ENCODE data around the gene RCOR2. TPM values are rescaled to one million over a fixed set of nuclear protein-coding genes. Genes with fewer than 3 reads are reported as not detected.
A peak's percentile ranks its signal among the peaks of the same experiment; 100 is the strongest.

Gene RCOR2
- total and polyA plus RNA-seq, 2 of the 13 experiments (the other 11 are each of a cell fraction or from before 2014, with no cell fraction given) = 8.3 to 8.5 TPM

DNA sequence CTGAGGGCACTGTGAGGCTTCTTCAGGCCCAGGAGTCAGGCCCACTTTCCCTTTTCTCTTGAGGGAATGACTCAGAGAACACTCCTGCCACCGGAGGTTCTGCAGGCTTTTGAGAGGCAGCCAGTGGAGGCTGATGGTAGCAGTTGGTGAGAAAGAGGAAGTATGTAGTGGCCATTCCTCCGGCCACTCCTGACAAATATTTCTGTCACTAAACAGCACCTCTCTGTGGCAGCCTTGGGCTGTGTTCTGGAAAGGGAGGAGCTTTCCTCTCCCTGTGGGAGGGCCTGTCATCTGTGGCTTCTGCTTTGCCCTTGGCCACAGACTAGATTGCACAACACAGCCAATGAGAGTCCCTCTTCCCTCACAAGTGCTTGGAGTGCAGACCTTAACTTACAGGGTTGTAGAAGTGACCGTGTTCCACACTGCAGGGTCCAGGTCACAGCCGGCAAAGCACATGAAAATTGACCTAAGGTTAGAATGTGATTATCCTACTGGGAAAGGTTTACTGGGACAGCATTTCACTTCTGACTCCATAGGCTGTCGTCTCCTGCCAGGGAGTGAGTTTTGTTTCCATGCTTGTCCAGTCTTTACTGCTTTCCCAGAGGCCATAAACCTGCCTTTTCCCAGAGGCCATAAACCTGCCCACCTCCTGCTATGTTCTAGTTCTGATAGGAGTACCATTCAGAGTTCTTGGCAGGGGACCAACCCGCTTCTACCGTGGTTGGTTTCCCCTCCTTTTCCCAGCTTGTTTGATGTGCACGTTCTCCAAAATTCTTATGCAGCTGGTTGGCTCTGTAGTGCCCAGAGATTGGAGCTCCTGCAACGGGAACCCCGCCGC is 44.8 kb downstream of the RCOR2 start (continued):
- TF ChIP-seq, protein P1, sequence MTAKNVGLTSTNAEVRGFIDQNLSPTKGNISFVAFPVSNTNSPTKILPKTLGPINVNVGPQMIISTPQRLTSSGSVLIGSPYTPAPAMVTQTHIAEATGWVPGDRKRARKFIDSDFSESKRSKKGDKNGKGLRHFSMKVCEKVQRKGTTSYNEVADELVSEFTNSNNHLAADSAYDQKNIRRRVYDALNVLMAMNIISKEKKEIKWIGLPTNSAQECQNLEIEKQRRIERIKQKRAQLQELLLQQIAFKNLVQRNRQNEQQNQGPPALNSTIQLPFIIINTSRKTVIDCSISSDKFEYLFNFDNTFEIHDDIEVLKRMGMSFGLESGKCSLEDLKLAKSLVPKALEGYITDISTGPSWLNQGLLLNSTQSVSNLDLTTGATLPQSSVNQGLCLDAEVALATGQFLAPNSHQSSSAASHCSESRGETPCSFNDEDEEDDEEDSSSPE (CRISPR knock-in tag; IDR thresholded peaks at IDR 0.05) = peak; percentile 33; the same call in 1 of the 2 replicates
- TF ChIP-seq, protein P2, sequence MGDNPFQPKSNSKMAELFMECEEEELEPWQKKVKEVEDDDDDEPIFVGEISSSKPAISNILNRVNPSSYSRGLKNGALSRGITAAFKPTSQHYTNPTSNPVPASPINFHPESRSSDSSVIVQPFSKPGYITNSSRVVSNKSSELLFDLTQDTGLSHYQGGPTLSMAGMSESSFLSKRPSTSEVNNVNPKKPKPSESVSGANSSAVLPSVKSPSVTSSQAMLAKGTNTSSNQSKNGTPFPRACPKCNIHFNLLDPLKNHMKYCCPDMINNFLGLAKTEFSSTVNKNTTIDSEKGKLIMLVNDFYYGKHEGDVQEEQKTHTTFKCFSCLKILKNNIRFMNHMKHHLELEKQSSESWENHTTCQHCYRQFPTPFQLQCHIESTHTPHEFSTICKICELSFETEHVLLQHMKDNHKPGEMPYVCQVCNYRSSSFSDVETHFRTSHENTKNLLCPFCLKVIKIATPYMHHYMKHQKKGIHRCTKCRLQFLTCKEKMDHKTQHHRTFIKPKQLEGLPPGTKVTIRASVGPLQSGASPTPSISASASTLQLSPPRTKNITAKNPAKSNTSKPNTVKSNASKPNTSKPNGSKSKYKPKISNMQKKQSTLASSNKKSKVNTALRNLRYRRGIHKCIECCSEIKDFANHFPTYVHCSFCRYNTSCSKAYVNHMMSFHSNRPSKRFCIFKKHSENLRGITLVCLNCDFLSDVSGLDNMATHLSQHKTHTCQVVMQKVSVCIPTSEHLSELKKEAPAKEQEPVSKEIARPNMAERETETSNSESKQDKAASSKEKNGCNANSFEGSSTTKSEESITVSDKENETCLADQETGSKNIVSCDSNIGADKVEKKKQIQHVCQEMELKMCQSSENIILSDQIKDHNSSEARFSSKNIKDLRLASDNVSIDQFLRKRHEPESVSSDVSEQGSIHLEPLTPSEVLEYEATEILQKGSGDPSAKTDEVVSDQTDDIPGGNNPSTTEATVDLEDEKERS (CRISPR knock-in tag; IDR thresholded peaks at IDR 0.05) = peak; percentile 27; the same call in 1 of the 2 replicates
- TF ChIP-seq ESRRA (CRISPR knock-in tag; IDR thresholded peaks at IDR 0.05; ENCODE audit: low read depth) (peak; percentile 89), ZIK1 (CRISPR knock-in tag; IDR thresholded peaks at IDR 0.05; ENCODE audit: borderline replicate concordance, low read depth) (no peak), ONECUT2 (CRISPR knock-in tag; IDR thresholded peaks at IDR 0.05) (no peak), ZNF839 (CRISPR knock-in tag; IDR thresholded peaks at IDR 0.05; ENCODE audit: borderline replicate concordance) (no peak), KMT2A (CRISPR knock-in tag; IDR thresholded peaks at IDR 0.05) (peak; percentile 47; the same call in 1 of the 2 replicates), NR2F1 (CRISPR knock-in tag; IDR thresholded peaks at IDR 0.05) (peak; percentile 49 to 55; a peak in 3 of 4 replicates), SKI (IDR thresholded peaks at IDR 0.05; ENCODE audit: partially characterized antibody) (peak; percentile 95), HOXA9 (CRISPR knock-in tag; IDR thresholded peaks at IDR 0.05; ENCODE audit: borderline replicate concordance) (no peak), SAFB2 (CRISPR knock-in tag; IDR thresholded peaks at IDR 0.05; ENCODE audit: borderline replicate concordance, low read depth) (no peak; the same call in 1 of the 2 replicates)
- TF ChIP-seq, protein P3, sequence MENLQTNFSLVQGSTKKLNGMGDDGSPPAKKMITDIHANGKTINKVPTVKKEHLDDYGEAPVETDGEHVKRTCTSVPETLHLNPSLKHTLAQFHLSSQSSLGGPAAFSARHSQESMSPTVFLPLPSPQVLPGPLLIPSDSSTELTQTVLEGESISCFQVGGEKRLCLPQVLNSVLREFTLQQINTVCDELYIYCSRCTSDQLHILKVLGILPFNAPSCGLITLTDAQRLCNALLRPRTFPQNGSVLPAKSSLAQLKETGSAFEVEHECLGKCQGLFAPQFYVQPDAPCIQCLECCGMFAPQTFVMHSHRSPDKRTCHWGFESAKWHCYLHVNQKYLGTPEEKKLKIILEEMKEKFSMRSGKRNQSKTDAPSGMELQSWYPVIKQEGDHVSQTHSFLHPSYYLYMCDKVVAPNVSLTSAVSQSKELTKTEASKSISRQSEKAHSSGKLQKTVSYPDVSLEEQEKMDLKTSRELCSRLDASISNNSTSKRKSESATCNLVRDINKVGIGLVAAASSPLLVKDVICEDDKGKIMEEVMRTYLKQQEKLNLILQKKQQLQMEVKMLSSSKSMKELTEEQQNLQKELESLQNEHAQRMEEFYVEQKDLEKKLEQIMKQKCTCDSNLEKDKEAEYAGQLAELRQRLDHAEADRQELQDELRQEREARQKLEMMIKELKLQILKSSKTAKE (CRISPR knock-in tag; IDR thresholded peaks at IDR 0.05; ENCODE audit: borderline replicate concordance) = no peak
- TF ChIP-seq, protein P4, sequence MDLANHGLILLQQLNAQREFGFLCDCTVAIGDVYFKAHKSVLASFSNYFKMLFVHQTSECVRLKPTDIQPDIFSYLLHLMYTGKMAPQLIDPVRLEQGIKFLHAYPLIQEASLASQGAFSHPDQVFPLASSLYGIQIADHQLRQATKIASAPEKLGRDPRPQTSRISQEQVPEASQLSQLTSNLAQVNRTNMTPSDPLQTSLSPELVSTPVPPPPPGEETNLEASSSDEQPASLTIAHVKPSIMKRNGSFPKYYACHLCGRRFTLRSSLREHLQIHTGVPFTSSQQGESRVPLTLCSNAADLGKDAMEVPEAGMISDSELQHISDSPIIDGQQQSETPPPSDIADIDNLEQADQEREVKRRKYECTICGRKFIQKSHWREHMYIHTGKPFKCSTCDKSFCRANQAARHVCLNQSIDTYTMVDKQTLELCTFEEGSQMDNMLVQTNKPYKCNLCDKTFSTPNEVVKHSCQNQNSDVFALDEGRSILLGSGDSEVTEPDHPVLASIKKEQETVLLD (CRISPR knock-in tag; IDR thresholded peaks at IDR 0.05; ENCODE audit: low read depth) = no peak
- TF ChIP-seq, protein P5, sequence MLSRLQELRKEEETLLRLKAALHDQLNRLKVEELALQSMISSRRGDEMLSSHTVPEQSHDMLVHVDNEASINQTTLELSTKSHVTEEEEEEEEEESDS (CRISPR knock-in tag; IDR thresholded peaks at IDR 0.05; ENCODE audit: borderline replicate concordance) = no peak
- TF ChIP-seq, protein P6, sequence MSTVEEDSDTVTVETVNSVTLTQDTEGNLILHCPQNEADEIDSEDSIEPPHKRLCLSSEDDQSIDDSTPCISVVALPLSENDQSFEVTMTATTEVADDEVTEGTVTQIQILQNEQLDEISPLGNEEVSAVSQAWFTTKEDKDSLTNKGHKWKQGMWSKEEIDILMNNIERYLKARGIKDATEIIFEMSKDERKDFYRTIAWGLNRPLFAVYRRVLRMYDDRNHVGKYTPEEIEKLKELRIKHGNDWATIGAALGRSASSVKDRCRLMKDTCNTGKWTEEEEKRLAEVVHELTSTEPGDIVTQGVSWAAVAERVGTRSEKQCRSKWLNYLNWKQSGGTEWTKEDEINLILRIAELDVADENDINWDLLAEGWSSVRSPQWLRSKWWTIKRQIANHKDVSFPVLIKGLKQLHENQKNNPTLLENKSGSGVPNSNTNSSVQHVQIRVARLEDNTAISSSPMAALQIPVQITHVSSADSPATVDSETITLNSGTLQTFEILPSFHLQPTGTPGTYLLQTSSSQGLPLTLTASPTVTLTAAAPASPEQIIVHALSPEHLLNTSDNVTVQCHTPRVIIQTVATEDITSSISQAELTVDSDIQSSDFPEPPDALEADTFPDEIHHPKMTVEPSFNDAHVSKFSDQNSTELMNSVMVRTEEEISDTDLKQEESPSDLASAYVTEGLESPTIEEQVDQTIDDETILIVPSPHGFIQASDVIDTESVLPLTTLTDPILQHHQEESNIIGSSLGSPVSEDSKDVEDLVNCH (CRISPR knock-in tag; IDR thresholded peaks at IDR 0.05) = no peak

Measured in HepG2 (cell line).